Right kidney (tissue), 1 donor: Measurements from ENCODE around the gene ZBTB1.
A peak's percentile ranks its signal among the peaks of the same experiment; 100 is the strongest.
"Not testable (repeated sequence)": the region's sequence is repeated elsewhere in the genome, so short reads cannot be mapped to it uniquely, and the experiment has no call there.

Experiments
- DNase-seq: peaks from one replicate; pipeline ENCODE4 v3.0.0-alpha.2; 2016

ZBTB1 gene

GRCh38 chr14:64496764-64497163 lies 7.8 kb upstream of the ZBTB1 start:
- no peak for DNase-seq

DNA sequence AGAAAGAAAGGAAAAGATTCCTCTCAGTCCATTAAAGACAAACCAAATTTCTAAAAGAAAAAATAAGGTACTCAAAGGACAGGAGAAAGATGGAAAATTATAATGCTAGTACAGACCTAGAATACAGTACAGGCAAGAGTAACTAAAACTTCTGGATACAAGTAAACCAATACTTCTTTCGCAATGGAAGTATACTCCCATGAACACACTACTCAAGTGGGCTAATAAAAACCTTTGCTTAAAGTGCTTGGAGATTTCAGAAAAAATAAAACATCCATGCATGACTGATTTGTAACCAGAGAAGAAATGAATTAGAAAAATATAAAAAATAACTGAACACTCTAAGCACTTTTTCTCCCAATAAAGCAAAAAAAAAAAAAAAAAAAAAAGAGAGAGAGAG lies 4.5 kb upstream of the ZBTB1 start:
- no peak for DNase-seq

DNA sequence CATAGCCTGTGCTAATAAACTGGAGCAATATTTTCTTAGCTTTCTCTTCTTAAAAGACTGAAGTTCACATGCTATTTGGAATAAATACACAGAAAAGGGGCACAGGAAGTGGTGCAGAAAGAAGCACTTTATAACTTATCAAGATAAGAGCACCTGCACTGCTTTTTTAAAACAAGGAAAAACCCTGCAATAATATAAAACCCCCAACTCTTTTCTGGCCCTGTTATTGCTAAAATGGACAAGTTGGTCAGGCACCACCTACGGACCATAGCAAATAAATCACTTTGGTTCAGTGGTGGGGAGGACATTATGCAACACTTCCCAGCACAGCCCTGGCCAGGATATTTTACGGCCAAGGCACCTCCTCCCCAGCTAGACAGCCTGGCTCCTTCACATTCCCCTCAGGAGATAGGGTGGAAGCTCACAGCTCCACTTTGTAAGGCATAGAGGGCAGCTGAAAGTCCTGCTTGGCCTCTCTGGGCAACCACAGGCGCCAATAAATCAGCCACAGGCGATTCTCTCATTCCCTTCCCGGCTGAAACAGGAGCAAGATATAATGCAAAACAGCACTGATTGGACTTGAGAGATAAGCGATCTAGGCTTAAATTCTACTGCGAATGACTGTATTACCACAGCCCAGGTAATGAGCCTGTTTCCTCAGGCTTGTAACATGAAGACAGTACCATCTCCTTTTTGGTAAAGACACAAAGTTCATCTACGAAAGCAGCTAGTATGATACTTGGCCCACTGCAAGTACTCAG lies 3.0 kb upstream of the ZBTB1 start:
- DNase-seq = peak; percentile 31

DNA sequence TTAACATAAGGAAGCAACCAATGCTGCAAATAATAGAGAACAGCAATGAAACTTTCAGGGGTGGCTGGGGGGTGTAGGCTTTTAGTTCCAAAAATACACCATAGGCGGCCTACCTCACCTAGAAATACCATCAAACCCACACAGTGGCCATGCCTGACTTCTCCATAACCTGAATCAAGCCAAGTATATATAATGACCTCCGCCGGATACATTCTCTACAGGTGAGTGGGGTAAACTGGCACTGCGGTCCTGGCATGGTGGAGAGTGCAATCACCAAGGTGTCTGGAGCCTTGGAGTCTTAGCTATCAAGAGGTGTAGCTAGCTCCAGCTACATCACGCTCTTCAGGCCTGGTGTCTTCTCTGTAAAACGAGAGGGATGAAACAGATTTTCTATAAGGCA lies 2.1 kb upstream of the ZBTB1 start:
- peak; percentile 18 for DNase-seq

DNA sequence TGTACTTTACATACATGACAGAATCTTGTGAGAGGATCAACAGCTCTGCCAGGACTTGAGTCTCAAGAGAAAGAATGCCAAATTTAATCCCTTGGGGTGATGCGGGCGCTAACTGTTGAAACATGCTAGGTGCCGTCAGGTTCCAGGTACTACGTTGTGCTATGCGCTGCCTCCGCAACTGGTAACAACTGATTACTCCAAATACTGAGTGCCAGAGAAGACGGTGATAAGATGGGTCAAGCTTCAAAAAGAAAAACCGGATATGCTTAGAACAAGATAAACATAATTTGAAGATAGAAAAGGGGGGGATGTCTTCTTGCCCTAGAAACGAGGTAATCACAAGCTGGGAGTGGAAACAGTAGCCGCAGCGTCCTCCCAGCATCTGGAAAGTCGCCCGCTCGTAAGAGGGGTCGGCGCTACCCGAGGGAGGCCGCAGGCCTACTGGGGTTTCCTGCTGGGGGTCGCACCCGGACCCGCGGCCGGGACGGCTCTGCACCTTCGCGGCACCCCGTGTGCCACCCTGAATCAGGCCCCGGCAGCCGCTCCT lies 1.6 kb upstream of the ZBTB1 start:
- DNase-seq = no peak

DNA sequence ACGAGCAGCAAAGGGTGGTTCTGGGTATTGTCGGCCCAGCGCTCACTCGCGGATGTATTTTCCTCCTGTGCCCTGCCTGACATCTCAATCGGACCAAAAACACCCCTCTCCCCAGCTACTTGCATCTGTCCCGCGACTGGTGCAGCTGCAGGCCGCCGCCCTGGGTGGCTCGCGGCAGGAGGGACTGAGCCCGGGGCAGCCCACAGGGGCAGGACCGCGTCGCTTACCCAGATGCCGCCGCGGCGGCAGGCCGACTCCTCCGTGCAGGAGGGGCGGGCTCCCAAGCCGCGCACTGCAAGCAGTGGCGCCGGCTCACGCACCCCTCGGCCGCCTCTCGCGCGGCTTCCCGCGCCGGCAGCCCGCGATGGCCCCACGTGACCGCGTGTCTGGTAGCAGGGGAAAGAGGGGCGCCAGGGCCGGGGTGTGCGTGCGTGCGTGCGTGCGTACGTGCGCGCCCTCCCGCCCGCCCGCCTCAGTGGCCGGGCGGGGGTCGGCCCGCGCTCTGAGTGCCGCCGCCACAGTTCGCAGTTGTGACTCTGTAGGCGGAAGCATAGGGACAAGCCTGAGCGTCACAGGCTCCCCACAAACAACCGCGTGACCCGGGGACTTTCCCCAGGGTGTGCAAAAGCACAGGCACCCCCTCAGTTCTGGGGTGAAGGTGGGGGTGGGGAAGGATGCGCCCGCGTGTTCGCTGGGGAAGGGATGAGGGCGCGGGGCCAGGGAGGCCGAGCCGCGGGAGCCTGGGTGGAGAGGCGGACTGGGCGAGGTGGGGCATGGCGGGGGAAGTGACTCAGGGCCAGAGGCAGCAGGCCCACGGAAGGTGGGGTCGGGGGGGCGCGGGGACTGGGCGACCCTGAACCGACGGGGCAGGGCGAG lies 898 bp upstream of the ZBTB1 start, which contains the start of gene ZBTB25:
Gene ZBTB25, minus strand, starts transcription at position 405 of the 876 bp plus-strand sequence. CDS start 13,305 bp downstream, outside the sequence.
- DNase-seq = peak; percentile 93

- DNase-seq = peak; percentile 99
These were observed 576 bp downstream of the ZBTB1 start for GRCh38 chr14:64504897-64505794.

- DNase-seq = no peak
These were observed 2.2 kb downstream of the ZBTB1 start for GRCh38 chr14:64506721-64507120.

DNA sequence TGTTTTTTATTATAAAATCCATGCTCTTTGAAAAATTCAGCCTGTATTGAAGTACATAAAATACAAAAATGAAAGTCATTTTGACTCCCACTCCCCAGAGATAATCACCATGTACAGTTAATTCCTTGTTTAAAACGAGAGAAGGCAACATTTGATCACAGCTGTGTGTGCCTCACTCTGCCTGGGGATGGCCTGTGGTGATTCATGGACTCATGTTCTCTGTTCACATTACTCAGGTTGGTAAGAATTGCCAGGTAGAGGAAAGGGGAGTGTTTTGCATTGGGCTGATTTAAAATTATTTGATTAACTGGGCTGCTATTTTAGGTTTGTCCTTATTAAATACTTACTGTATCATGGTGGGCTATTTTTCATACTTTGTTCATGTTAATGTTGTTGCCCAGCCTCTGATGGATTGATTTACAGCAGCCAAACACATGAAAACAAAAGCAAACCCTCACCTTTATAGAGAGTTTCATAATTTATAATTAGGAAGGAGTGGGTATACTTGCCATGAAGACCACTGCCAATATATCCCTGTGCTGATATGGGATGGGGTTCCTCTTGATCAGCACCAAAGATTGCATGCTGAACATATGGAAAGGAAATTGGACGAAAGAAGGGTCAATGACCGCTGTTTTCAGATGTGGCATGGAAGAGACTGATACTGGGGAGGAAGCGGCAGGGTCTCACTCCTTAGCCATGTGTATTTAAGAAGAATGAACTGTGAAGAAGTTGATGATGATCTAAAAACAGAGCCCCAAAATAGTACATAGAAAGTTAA lies 3.0 kb downstream of the ZBTB1 start:
- no peak for DNase-seq

DNA sequence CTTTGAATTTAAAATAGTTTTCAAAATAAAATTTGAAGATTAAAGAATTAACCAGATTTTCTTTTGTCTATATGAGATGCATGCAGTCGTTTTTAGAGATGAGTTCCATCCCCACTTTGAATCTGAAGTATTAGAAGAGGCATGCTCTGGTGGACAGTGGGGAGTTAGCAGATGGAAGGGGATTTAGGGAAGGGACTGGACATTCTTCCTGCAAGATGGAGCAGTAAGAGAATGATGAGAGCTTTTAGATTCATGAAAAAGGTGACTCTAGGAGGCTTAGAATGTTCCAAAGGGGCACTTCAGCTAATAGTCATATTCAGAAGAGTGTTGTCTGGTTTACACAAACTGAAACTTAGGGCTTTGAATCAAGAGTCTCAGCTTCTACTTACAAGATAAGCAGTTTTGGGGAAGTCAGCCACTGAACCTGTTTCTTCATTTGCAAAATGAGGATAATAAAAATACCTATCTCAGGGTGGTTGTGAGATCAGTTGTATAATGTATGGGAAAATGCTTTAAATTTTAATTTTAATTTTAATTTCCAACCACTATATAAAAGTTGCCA lies 3.7 kb downstream of the ZBTB1 start:
- DNase-seq = no peak

GRCh38 chr14:64509036-64509435 lies 4.5 kb downstream of the ZBTB1 start:
- no peak for DNase-seq

DNA sequence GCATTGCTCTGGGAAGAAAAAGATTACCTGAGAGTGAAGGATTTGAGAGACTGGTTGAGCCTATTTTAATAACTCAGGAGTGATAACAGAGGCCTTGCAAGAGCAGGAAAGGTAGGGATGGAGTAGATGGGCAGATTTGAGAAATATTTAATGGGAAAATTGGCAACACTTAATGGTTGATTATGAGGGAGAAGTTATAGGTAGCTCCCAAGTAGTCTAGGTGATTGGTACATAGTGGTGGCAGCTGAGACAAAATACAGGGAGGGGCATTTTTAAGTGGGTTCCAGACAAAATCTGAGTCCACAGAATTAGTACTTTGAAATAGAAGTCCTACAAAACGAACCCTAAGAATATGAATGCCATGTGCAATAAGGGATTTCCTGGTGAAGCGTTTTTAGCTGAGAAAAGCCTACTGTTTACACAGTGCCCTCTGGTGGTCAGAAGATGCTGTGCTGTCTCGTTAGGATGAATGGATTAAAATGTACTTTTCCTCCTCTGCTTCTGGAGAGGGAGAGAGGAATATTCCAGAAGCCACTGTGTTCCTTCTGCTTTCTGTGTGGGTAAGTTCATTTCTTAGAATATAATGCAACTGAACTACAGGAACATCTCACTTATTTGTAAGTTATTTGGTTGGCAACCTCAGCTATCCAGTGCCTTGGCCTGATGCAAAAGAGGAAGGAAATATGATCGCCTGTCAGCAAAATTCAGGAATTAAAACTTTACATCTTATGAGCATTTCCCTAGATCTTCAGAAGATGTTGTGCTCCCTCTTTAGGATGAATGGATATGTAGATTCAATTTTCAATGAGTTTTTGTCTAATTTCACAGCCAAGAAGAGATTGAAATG lies 6.5 kb downstream of the ZBTB1 start:
- peak; percentile 32 for DNase-seq

- no peak for DNase-seq
These were observed 8.7 kb downstream of the ZBTB1 start for GRCh38 chr14:64513271-64513670.

DNA sequence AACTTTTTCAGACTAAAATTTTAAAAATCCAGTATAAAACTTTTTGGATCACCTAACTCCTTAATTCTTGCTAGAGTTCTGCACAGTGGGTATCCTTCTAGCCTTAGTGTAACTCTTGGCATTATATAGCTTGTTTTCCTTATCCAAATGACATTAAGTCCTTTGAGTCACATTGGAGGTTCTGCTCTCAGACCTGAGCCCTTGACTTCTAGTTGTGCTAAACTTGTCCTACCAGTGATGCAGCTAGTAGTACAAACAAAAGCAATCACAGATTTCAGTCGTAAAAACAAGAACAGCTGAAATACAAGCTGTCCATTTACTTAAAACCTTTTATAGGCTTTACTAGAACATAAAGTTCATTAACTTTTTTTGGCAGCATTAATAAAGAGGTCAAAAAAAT lies 10.5 kb downstream of the ZBTB1 start:
- DNase-seq = no peak

- DNase-seq = no peak
These were observed 12.4 kb downstream of the ZBTB1 start for GRCh38 chr14:64516969-64517368.

- not testable (repeated sequence) for DNase-seq
These were observed 13.1 kb downstream of the ZBTB1 start for GRCh38 chr14:64517667-64518066.

DNA sequence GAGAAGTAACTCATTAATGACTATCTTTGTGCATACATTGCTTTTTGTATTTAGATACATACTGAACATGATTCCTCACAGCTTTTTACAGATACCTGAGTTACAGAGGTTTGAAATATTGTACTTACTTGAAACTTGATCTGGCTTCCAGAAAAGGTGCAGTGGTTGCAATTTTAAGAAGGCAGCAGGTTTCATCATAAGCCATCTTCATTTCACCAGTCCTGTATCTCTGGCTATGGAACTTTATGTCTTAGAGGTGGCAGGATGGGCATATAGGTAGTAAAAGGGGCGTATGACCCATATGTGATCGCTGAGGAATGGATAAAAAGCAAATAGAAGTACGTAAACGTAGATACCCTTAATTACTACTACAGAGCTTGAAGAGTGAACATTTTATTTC lies 13.7 kb downstream of the ZBTB1 start:
- DNase-seq = no peak

DNA sequence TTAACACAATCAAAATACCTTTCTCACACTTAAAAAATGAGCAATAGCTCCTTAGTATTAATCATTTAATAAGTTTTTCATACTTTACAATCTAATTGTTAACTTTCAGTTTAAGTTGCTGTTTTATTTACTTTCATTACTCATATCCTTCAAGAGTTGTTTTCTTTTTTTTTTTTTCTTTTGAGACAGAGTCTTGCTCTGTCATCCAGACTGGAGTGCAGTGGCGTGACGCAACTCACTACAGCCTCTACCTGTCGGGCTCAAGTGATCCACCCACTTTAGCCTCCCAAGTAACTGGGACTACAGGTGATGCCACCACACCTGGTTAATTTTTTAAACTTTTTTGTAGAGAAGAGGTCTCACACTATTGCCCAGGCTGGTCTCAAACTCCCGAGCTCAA lies 16.1 kb downstream of the ZBTB1 start:
- no peak for DNase-seq

GRCh38 chr14:64522591-64523355 lies 18.2 kb downstream of the ZBTB1 start:
- no peak for DNase-seq
